ENCODE results near the gene ICA1L. TPM values are rescaled to one million over a fixed set of nuclear protein-coding genes. Genes with fewer than 3 reads are reported as not detected.

Gene ICA1L
- total RNA-seq, 1 donor from 2014 or later: 4.1 TPM

- Mint-ChIP-seq H3K4me1 (ENCODE audit: unreplicated experiment) (no peaks in the 10 kb centered on the region), H3K27me3 (ENCODE audit: unreplicated experiment) (no peaks in the 10 kb centered on the region), H3K4me3 (ENCODE audit: unreplicated experiment) (peak overlapping the region; percentile 26), H3K36me3 (ENCODE audit: low read depth, unreplicated experiment) (peaks cover 5% of the 10 kb centered on the region), H3K27ac (ENCODE audit: unreplicated experiment) (no peak overlapping the region), H3K9me3 (ENCODE audit: unreplicated experiment) (no peaks in the 10 kb centered on the region)
- DNase-seq (ENCODE audit: low spot score): no peak
- TF ChIP-seq CTCF (IDR thresholded peaks at IDR 0.05; ENCODE audit: unreplicated experiment): no peak
These were observed 73.6 kb downstream of the ICA1L start for GRCh38 chr2:202797944-202798343.

- Mint-ChIP-seq H3K4me1 (ENCODE audit: unreplicated experiment) (peaks cover 8% of the 10 kb centered on the region), H3K27me3 (ENCODE audit: unreplicated experiment) (no peaks in the 10 kb centered on the region), H3K36me3 (ENCODE audit: low read depth, unreplicated experiment) (peaks cover 4% of the 10 kb centered on the region), H3K27ac (ENCODE audit: unreplicated experiment) (no peak overlapping the region), H3K9me3 (ENCODE audit: unreplicated experiment) (no peaks in the 10 kb centered on the region), H3K4me3 (ENCODE audit: unreplicated experiment) (no peak overlapping the region)
- no peak for DNase-seq (ENCODE audit: low spot score)
- TF ChIP-seq CTCF (IDR thresholded peaks at IDR 0.05; ENCODE audit: unreplicated experiment): no peak
These were observed 80.9 kb downstream of the ICA1L start for GRCh38 chr2:202790676-202791075.

GRCh38 chr2:202786842-202787241 lies 84.7 kb downstream of the ICA1L start:
- no peak overlapping the region for H3K27ac Mint-ChIP-seq (ENCODE audit: unreplicated experiment)
- no peak for DNase-seq (ENCODE audit: low spot score)
- TF ChIP-seq CTCF (IDR thresholded peaks at IDR 0.05; ENCODE audit: unreplicated experiment): no peak
- H3K9me3 Mint-ChIP-seq (ENCODE audit: unreplicated experiment): no peaks in the 10 kb centered on the region
- H3K4me1 Mint-ChIP-seq (ENCODE audit: unreplicated experiment): peaks cover 8% of the 10 kb centered on the region
- no peak overlapping the region for H3K4me3 Mint-ChIP-seq (ENCODE audit: unreplicated experiment)
- H3K27me3 Mint-ChIP-seq (ENCODE audit: unreplicated experiment): no peaks in the 10 kb centered on the region
- peaks cover 4% of the 10 kb centered on the region for H3K36me3 Mint-ChIP-seq (ENCODE audit: low read depth, unreplicated experiment)

- H3K27me3 Mint-ChIP-seq (ENCODE audit: unreplicated experiment): no peaks in the 10 kb centered on the region
These were observed 88.5 kb downstream of the ICA1L start for GRCh38 chr2:202782940-202783558.

More at GRCh38 chr2:202782940-202783558, 88.5 kb downstream of the ICA1L start:
- Mint-ChIP-seq H3K4me3 (ENCODE audit: unreplicated experiment) (no peak overlapping the region), H3K36me3 (ENCODE audit: low read depth, unreplicated experiment) (no peaks in the 10 kb centered on the region), H3K27ac (ENCODE audit: unreplicated experiment) (no peak overlapping the region), H3K4me1 (ENCODE audit: unreplicated experiment) (peaks cover 8% of the 10 kb centered on the region), H3K9me3 (ENCODE audit: unreplicated experiment) (no peaks in the 10 kb centered on the region)
- no peak for DNase-seq (ENCODE audit: low spot score)
- TF ChIP-seq CTCF (IDR thresholded peaks at IDR 0.05; ENCODE audit: unreplicated experiment): no peak

Measured in endothelial cell (in vitro differentiated cells).